OCI-LY3 (cell line): ENCODE measurements around the gene TRIM54.

ENCODE experiments used
- CTCF ChIP-seq: fragments of 200-600, 300-600 bp; sonication (generic); IDR thresholded peaks from 2 replicates; pipeline ENCODE4 v1.5.1; 2014; ENCODE audit warnings: antibody characterized with exemption, low read length, low read depth
- EZH2phosphoT487 ChIP-seq: fragments of 200-600 bp; shearing (Covaris generic); IDR thresholded peaks from 2 replicates; pipeline ENCODE4 v1.6.1; 2018; ENCODE audit warnings: antibody characterized with exemption, mixed run types, low read depth

GRCh38 chr2:27255660-27256059 is 26.6 kb upstream of the TRIM54 start:
- TF ChIP-seq CTCF (no peak), EZH2phosphoT487 (no peak)
